Subcutaneous adipose tissue (tissue), 4 donors: Measurements from ENCODE around the gene WDR91. TPM values are rescaled to one million over a fixed set of nuclear protein-coding genes. Genes with fewer than 3 reads are reported as not detected.

Experiments
- CTCF ChIP-seq: fragments of 450-650 bp; IDR thresholded peaks from one replicate; pipeline ENCODE4 v1.5.1; 2016; ENCODE audit warnings: low read depth, mild to moderate bottlenecking, control low read depth, antibody characterized with exemption, moderate library complexity
- total RNA-seq, 4 donors: library from RNA; depleted of rRNA; stranded (reverse); fragments of >200 nt; gene quantifications; one replicate each; pipeline ENCODE4 v1.1.0, GENCODE V29; 2016

Gene WDR91
- total RNA-seq, 4 donors from 2014 or later, result 11.3 to 30.2 (median 24.1) TPM

DNA sequence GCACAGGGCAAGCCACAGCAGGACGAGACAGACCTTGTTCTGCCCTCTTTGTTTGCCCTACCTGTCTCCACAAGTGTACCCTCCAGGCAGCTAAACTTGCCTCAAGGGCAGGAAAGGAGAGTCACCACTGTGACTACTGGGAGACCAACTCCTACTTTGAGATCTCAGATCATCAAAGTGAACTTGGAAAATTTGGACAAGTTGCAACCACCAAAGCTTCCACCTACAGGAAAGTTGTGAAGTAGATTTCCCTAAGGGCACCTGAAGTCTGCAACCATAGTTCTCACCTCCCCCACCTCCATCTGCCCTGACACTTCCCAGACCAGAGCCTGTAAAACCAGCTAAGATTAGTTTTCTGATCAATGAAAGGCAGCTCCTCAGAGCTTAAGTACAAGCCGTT lies 2.5 kb upstream of the WDR91 start:
- no peak for TF ChIP-seq CTCF

DNA sequence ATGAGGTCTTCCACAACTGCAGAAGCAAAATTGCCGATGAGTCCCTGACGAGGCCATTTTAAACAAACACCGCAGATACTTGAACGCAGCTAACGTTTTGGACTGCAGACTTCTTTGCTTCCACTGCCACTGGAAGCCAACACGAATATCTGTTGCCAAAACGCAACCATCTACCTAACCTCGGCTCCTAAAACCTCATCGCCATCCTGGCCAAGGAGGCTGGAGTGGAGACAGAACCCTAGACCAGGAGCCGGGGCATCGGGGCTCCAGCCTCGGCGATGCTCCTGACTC lies 493 bp downstream of the WDR91 start:
- no peak for TF ChIP-seq CTCF

GRCh38 chr7:135209225-135209834 lies 2.0 kb downstream of the WDR91 start:
- TF ChIP-seq CTCF, result no peak

DNA sequence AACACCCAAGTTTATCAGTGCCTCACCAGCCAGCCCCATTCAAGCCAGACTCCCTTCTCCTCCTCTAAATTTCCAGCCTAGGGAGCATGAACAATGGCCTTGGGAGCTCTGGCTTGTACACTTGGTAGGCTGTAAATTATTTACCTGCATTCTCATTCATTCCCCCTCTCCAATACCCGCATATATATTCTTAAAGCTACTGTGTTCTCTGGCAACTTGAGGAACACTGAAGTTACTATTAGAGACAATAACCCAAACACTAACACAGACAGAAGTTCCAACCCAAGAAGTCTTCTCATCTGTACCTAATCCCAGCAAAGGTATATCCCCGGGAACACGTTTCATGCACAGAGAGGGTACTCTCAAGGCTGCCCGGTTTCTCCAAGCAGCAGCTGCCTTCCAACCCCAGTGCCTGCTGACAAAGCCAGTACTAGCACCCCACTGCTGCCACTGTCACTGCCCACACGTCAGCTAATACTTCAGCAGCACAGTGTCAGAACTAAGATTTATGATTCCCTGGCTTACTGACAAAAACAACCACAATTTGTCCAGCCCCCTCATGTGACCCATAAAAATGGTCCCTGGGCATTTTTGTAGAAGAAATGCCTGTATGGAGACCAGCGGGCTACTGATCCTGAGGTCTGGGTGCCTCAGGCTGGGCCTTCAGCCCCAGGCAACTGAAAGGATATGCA lies 3.1 kb downstream of the WDR91 start:
- no peak for TF ChIP-seq CTCF

DNA sequence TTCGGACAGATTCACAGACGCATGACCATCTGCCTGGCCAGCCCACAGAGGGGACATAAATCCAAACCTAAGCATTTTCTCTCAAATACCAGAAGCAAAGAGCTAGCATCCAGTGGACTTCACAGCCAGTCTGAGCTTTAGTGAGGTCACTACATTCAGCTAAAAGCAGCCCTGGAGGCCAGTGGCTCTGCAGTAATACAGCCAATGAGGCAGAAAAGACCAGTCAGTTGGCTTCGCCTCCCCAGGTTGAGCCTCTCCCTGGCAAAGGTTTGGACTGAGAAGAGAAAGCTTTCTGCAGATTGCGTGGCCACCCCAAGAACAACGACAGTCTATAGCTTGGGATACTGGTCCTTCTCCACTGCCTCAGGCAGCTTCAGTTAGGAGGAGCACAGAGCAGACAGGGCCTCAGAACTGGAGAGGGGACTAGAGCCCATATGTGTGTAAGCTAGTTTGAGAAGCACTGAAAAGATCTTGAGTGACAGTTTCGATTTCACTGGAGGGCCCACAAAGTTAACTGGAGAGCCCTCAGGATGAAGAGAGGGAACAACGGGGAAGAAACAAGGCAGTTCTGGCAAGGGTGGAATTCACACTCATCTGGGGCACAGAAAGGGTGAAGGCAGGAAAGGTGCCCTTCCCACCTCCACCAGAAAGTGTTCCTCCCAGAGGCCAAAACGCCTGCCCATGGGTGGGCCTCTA lies 3.8 kb downstream of the WDR91 start:
- no peak for TF ChIP-seq CTCF

- no peak for TF ChIP-seq CTCF
Measured at GRCh38 chr7:135206941-135207391, 4.4 kb downstream of the WDR91 start.

DNA sequence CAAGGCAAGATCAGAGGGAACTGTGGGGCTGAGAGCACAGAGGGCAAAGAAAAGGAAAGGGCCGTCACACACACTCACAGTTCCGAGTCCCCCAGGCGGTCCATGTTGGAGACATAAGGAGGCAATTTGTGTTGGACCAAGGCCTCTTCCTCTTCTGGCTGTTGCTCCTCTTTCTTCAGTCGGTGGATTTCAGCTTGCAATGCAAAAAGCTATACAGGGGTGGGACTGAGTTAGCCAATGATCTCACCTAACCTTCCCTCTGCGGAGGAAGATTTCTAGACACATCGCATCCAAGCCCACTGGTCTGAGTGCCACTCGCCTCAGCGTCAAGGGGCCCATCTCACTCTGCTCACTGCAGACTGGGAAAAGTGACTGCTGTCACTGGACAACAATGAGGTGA lies 5.5 kb downstream of the WDR91 start:
- TF ChIP-seq CTCF, result no peak
